ENCODE data around the gene VWA7. TPM values are rescaled to one million over a fixed set of nuclear protein-coding genes. Genes with fewer than 3 reads are reported as not detected.
"Not testable (repeated sequence)": the region's sequence is repeated elsewhere in the genome, so short reads cannot be mapped to it uniquely, and the experiment has no call there.

VWA7 gene
- polyA plus RNA-seq, 1 experiment, result 0.29 TPM

DNA sequence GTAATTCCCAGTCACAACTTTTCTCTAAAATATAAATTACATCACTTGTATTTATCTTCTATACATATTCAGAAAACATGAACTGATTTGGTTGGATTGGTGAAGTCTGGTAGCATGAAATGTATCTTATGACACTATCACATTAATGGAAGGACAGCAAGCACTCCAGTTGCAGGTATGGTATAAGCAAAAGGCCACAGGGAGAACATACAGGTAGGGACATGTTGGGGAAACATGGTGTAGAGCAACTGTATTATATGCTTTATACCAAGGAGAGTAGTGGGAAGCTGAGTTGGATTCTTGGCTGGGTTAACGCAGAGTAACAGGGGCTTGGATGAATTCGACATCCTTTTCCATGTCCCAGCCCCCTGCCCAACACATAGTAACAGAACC, 19.9 kb upstream of the VWA7 start:
- TF ChIP-seq, protein P1, sequence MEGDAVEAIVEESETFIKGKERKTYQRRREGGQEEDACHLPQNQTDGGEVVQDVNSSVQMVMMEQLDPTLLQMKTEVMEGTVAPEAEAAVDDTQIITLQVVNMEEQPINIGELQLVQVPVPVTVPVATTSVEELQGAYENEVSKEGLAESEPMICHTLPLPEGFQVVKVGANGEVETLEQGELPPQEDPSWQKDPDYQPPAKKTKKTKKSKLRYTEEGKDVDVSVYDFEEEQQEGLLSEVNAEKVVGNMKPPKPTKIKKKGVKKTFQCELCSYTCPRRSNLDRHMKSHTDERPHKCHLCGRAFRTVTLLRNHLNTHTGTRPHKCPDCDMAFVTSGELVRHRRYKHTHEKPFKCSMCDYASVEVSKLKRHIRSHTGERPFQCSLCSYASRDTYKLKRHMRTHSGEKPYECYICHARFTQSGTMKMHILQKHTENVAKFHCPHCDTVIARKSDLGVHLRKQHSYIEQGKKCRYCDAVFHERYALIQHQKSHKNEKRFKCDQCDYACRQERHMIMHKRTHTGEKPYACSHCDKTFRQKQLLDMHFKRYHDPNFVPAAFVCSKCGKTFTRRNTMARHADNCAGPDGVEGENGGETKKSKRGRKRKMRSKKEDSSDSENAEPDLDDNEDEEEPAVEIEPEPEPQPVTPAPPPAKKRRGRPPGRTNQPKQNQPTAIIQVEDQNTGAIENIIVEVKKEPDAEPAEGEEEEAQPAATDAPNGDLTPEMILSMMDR (IDR thresholded peaks at IDR 0.05; ENCODE audit: insufficient read depth, low read depth, low read length), result no peak
- CTCF ChIA-PET, result interaction anchor here (1.3 to 1.5 kb wide), 2 partner anchors 13 to 27 kb away, joined by 5 to 10 read pairs; no protein-coding TSS in a partner anchor
- POLR2A ChIA-PET, result interaction anchor here (0.7 kb wide), 1 partner anchor 10 kb away, joined by 3 read pairs; the partner anchor contains the start of gene LSM2
- no peak for DNase-seq (ENCODE audit: low read depth)
- Histone ChIP-seq H3K36me3 (ENCODE audit: control insufficient read depth, insufficient read depth, low read length) (peaks cover 2% of the 10 kb centered on the region; the same call in 1 of the 2 replicates), H3K4me3 (ENCODE audit: low read depth, low read length) (no peak overlapping the region), H3K27me3 (ENCODE audit: control insufficient read depth, insufficient read depth, low read length) (no peaks in the 10 kb centered on the region)

DNA sequence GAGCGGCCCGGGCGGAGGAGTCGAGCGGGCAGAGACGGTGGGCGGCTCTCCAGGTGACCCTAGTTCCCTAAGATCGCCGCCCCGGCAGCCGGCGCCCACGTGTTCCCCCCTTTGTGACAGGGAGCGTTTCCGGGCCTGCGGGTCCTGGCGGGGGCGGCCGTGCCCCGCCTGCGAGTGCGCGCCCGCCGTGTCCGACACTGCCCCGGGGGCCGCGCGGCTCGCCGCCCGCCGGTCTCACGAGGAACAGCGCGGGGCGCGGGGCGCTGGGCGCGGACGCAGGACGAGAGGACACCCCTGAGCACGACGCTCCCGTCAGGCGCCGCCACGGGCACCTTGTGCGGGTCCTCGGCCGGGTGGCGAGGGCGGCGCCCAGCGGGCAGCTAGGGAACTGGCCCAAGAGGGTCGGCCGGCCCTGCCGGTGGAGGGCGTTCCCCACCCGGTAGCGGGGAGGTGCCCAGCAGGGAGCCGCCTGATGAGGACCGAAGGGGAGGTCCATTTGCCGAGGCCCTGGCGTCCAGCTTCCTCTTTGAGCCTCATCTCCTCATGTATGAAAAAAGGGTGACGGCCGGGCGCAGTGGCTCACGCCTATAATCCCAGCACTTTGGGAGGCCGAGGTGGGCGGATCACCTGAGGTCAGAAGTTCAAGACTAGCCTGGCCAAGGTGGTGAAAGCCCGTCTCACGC, 18.6 kb upstream of the VWA7 start, which contains the start of gene VARS1:
VARS1 (minus strand) TSS at position 137 of the 683 bp plus-strand sequence. CDS start 535 bp downstream, outside the sequence.
- ChIA-PET POLR2A (interaction anchor here (0.7 kb wide), 2 partner anchors 11 to 40 kb away, joined by 3 to 29 read pairs; partner anchors contain the start of gene LSM2), CTCF (interaction anchor here (1.0 to 1.8 kb wide), 9 partner anchors 10 to 66 kb away, joined by 3 to 12 read pairs (median 5); partner anchors contain the start of genes DDAH2, HSPA1A, HSPA1L and LSM2)
- no peaks in the 10 kb centered on the region for H3K27me3 ChIP-seq (ENCODE audit: control insufficient read depth, insufficient read depth, low read length)
- peaks cover 4% of the 10 kb centered on the region; the same call in 1 of the 2 replicates for H3K36me3 ChIP-seq (ENCODE audit: control insufficient read depth, insufficient read depth, low read length)
- TF ChIP-seq, protein P1 (IDR thresholded peaks at IDR 0.05; ENCODE audit: insufficient read depth, low read depth, low read length), result peak; percentile 75
- no peak for DNase-seq (ENCODE audit: low read depth)
- H3K4me3 ChIP-seq (ENCODE audit: low read depth, low read length), result peak within 1 kb of the TSS; percentile 95

DNA sequence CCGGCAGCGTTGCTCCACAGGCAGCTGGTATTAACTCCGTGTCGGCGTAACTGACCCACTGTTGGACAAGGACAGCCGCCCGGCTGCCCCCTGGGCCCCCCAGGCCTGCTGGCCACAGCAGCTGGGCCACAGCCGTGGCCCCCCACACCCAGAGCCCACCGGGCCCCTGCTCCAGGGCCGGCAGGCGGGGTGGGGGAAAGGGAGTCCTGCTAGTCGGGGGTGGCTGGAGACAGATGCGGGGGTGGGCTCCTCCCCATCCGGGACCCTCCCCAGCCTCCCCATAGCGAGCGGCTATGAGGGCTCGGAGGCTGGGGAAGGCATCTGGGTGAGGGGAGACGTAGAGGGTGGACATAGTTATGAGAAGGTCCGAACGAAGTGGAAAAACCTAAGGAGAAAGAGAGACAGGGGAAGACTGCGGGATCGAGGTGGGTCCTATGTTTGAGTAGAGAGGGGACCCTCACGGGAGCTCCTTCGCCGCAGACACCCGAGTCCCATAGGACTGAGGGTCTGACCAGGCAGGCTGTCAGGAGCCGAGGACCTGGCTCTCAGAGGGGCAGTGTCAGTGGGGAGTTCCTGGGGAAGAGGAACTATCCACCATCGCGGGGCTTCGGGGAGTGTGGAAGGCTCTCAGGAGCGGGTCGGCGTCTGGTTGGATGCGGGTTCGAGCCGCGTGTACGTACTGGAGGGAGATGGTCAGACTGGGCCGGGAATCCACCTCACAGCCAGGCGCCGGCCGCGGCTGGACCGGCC, 17.9 kb upstream of the VWA7 start:
- CTCF ChIA-PET, result interaction anchor here (0.8 to 1.8 kb wide), 10 partner anchors 9 to 65 kb away, joined by 3 to 12 read pairs (median 5); partner anchors contain the start of genes DDAH2, HSPA1A, HSPA1L and LSM2
- H3K4me3 ChIP-seq (ENCODE audit: low read depth, low read length), result peak overlapping the region; percentile 95
- DNase-seq (ENCODE audit: low read depth), result no peak
- H3K27me3 ChIP-seq (ENCODE audit: control insufficient read depth, insufficient read depth, low read length), result no peaks in the 10 kb centered on the region
- peaks cover 4% of the 10 kb centered on the region; the same call in 1 of the 2 replicates for H3K36me3 ChIP-seq (ENCODE audit: control insufficient read depth, insufficient read depth, low read length)
- POLR2A ChIA-PET, result interaction anchor here (0.7 kb wide), 2 partner anchors 12 to 40 kb away, joined by 3 to 29 read pairs; partner anchors contain the start of gene LSM2
- TF ChIP-seq, protein P1 (IDR thresholded peaks at IDR 0.05; ENCODE audit: insufficient read depth, low read depth, low read length), result no peak

DNA sequence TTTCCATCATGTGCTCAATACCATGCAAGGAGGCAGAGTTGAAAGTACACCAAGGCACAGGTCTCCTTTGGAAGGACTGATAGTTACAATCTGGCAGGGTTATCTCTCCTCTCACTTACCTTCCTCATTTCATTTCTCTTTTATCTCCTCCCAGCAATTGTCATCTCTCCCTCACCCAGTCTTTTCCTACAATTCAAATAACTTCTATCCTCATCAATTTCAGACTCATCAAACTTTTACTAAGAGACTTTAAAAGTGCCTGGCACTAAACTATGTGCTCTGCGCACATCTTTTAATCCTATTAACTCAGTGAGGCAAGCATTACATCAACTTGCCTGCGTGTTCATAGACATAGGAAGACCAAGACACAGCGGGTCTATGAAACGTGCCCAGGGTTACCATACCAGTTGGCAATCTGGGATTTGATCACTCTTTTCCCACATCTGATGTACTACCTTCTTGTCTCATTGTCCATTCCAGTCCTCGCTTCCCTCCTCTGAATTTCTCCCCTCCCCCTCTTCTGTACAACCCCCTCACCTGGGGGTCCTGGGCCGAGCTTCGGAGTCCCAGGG, 17.3 kb upstream of the VWA7 start:
- H3K4me3 ChIP-seq (ENCODE audit: low read depth, low read length), result peak overlapping the region; percentile 95
- H3K27me3 ChIP-seq (ENCODE audit: control insufficient read depth, insufficient read depth, low read length), result no peaks in the 10 kb centered on the region
- TF ChIP-seq, protein P1 (IDR thresholded peaks at IDR 0.05; ENCODE audit: insufficient read depth, low read depth, low read length), result no peak
- peaks cover 4% of the 10 kb centered on the region; the same call in 1 of the 2 replicates for H3K36me3 ChIP-seq (ENCODE audit: control insufficient read depth, insufficient read depth, low read length)
- CTCF ChIA-PET, result interaction anchor here (0.8 to 1.8 kb wide), 7 partner anchors 8 to 65 kb away, joined by 3 to 8 read pairs (median 5); partner anchors contain the start of genes DDAH2, HSPA1A and HSPA1L
- POLR2A ChIA-PET, result no interaction called here
- DNase-seq (ENCODE audit: low read depth), result no peak

DNA sequence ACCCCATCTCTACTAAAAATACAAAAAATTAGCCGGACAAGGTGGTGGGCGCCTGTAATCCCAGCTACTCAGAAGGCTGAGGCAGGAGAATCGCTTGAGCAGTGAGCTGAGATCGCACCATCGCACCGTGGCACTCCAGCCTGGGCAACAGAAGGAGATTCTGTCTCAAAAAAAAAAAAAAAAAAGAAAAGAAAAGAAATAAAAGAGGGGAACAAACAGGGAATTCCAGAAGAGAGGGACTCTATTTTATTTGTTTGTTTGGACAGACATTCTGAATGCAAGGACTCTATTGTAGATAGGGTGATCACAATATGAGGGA, 16.8 kb upstream of the VWA7 start:
- CTCF ChIA-PET, result not testable (repeated sequence)

More for the DNA sequence above, 16.8 kb upstream of the VWA7 start:
- H3K36me3 ChIP-seq (ENCODE audit: control insufficient read depth, insufficient read depth, low read length); H3K27me3 ChIP-seq (ENCODE audit: control insufficient read depth, insufficient read depth, low read length); POLR2A ChIA-PET; DNase-seq (ENCODE audit: low read depth): not testable (repeated sequence)
- 0 out of 2 replicates have a peak overlapping the region, but pooled peaks have one; percentile 2 for H3K4me3 ChIP-seq (ENCODE audit: low read depth, low read length)

Data from BJ (cell line).